ENCODE data around the gene OSBP2.

GRCh38 chr22:30861131-30861530 is 166.5 kb downstream of the OSBP2 start:
- no peak for TF ChIP-seq CTCF (IDR thresholded peaks at IDR 0.05 in 8 of 11, conservative IDR thresholded peaks at IDR 0.05 in 3 of 11)
- no peak for TF ChIP-seq POLR2AphosphoS5 (IDR thresholded peaks at IDR 0.05)
- no peak for TF ChIP-seq POLR2A (IDR thresholded peaks at IDR 0.05)
